GM23338 (cell line): ENCODE data around the gene CBX2. TPM values are rescaled to one million over a fixed set of nuclear protein-coding genes. Genes with fewer than 3 reads are reported as not detected.

ENCODE experiments used
- ATAC-seq: fragments of 200-7000 bp; cut with Tn5 transposase; 3 replicates; pipeline ENCODE4 v1.9.1; 2020
- DNase-seq: peaks from one replicate; pipeline ENCODE4 v3.0.0-alpha.2; 2015; ENCODE audit warnings: low spot score
- H2AFZ ChIP-seq: fragments of 200-600 bp; sonication (generic); 2 replicates; pipeline ENCODE4 v1.8.0; 2016; ENCODE audit warnings: antibody characterized with exemption, mild to moderate bottlenecking, moderate library complexity
- H3F3A ChIP-seq: fragments of 200-600 bp; sonication (generic); replicated peaks from 2 replicates; pipeline ENCODE4 v1.8.0; 2017; ENCODE audit warnings: antibody characterized with exemption, mixed run types, low read depth
- H3K27ac ChIP-seq: fragments of 200-600 bp; sonication (generic); 2 replicates; pipeline ENCODE4 v1.6.1; 2016; ENCODE audit warnings: low read depth
- H3K27me3 ChIP-seq: fragments of 200-600 bp; sonication (generic); 2 replicates; pipeline ENCODE4 v1.8.0; 2016; ENCODE audit warnings: mild to moderate bottlenecking, mixed run types, moderate library complexity; ENCODE audit not compliant: insufficient read depth
- H3K36me3 ChIP-seq: fragments of 200-600 bp; sonication (generic); 2 replicates; pipeline ENCODE4 v1.8.0; 2016; ENCODE audit warnings: mild to moderate bottlenecking; ENCODE audit not compliant: insufficient read depth
- H3K4me1 ChIP-seq: fragments of 200-600 bp; sonication (generic); 2 replicates; pipeline ENCODE4 v1.8.0; 2016; ENCODE audit warnings: mild to moderate bottlenecking, moderate library complexity; ENCODE audit not compliant: insufficient read depth
- H3K4me2 ChIP-seq: fragments of 200-600 bp; sonication (generic); 2 replicates; pipeline ENCODE4 v1.7.1; 2017; ENCODE audit warnings: mixed run types
- H3K4me3 ChIP-seq: fragments of 200-600 bp; sonication (generic); 2 replicates; pipeline ENCODE4 v1.6.1; 2016; ENCODE audit warnings: mixed run types
- H3K79me2 ChIP-seq: fragments of 200-600 bp; sonication (generic); replicated peaks from 2 replicates; pipeline ENCODE4 v1.8.0; 2017; ENCODE audit warnings: mild to moderate bottlenecking; ENCODE audit not compliant: insufficient read depth
- H3K9me2 ChIP-seq: fragments of 200-600 bp; sonication (generic); 2 replicates; pipeline ENCODE4 v1.8.0; 2017; ENCODE audit not compliant: insufficient read depth
- H4K20me1 ChIP-seq: fragments of 200-600 bp; sonication (generic); replicated peaks from 2 replicates; pipeline ENCODE4 v1.8.0; 2017; ENCODE audit warnings: mild to moderate bottlenecking; ENCODE audit not compliant: insufficient read depth
- H3K27ac Mint-ChIP-seq: 2 replicates; pipeline ENCODE4 v1.8.0; 2020; ENCODE audit warnings: inconsistent platforms, mild to moderate bottlenecking, moderate library complexity, mixed read lengths
- H3K27me3 Mint-ChIP-seq: 3 replicates; pipeline ENCODE4 v1.8.0; 2022; ENCODE audit warnings: low read depth, mild to moderate bottlenecking, moderate library complexity, mixed read lengths, inconsistent platforms; ENCODE audit not compliant: insufficient read depth, poor library complexity
- H3K36me3 Mint-ChIP-seq: 3 replicates; pipeline ENCODE4 v1.8.0; 2021; ENCODE audit warnings: low read depth, mild to moderate bottlenecking, inconsistent platforms, moderate library complexity, mixed read lengths
- H3K4me1 Mint-ChIP-seq: 3 replicates; pipeline ENCODE4 v1.8.0; 2020; ENCODE audit warnings: mild to moderate bottlenecking, inconsistent platforms, mixed read lengths
- H3K4me3 Mint-ChIP-seq: 3 replicates; pipeline ENCODE4 v1.8.0; 2021; ENCODE audit warnings: moderate library complexity, mild to moderate bottlenecking, inconsistent platforms, mixed read lengths
- H3K9me3 Mint-ChIP-seq: 3 replicates; pipeline ENCODE4 v1.8.0; 2020; ENCODE audit warnings: moderate library complexity, mild to moderate bottlenecking, inconsistent platforms, mixed read lengths
- CTCF ChIP-seq, 2 experiments: fragments of 200-600 bp in 1 of 2; sonication (generic) in 1 of 2; conservative IDR thresholded peaks; 2 replicates each; pipeline versions ENCODE4 v1.5.1 to v1.6.1; 2016 to 2017; ENCODE audit warnings: antibody characterized with exemption in 2 of 2, low read depth in 2 of 2, mild to moderate bottlenecking in 2 of 2, moderate library complexity in 1 of 2
- ETS1 ChIP-seq: IDR thresholded peaks from 2 replicates; pipeline ENCODE4 v1.6.1; 2016; ENCODE audit warnings: antibody characterized with exemption
- EZH2 ChIP-seq: fragments of 200-600 bp; sonication (generic); IDR thresholded peaks from one replicate; pipeline ENCODE4 v1.8.0; 2017; ENCODE audit warnings: antibody characterized with exemption, mild to moderate bottlenecking, low read depth; ENCODE audit not compliant: unreplicated experiment
- NANOG ChIP-seq: IDR thresholded peaks from 2 replicates; pipeline ENCODE4 v1.6.1; 2016; ENCODE audit warnings: antibody characterized with exemption, borderline replicate concordance
- REST ChIP-seq: IDR thresholded peaks from one replicate; pipeline ENCODE4 v1.6.1; 2018; ENCODE audit warnings: antibody characterized with exemption; ENCODE audit not compliant: unreplicated experiment
- polyA plus RNA-seq: library from polyadenylated mRNA; unstranded; fragments of >200 nt; fragmentation: Nextera tagmentation; extraction: Ambion mirVana; gene quantifications from 2 replicates; pipeline ENCODE4 v1.2.1, GENCODE V29; 2016
- total RNA-seq: library from RNA; depleted of rRNA; stranded (reverse); fragments of >200 nt; shearing (Covaris generic); gene quantifications from 2 replicates; pipeline ENCODE4 v1.2.3, GENCODE V29; 2014

Gene CBX2
- total and polyA plus RNA-seq, 2 experiments from 2014 or later, result 26.6 to 114 TPM

GRCh38 chr17:79797492-79798298 lies 19.7 kb downstream of the CBX2 start:
- H2AFZ ChIP-seq, result peak overlapping the region; percentile 52; the same call in 1 of the 2 replicates
- peaks cover 36% of the 10 kb centered on the region for H3F3A ChIP-seq
- no peak for DNase-seq
- Mint-ChIP-seq H3K4me3 (no peak overlapping the region), H3K36me3 (no peaks in the 10 kb centered on the region; the same call in 1 of the 3 replicates), H3K4me1 (peaks cover 39% of the 10 kb centered on the region), H3K27ac (no peak overlapping the region), H3K27me3 (peaks cover 96% of the 10 kb centered on the region), H3K9me3 (peaks cover 9% of the 10 kb centered on the region; the same call in 2 of the 3 replicates)
- peaks cover 44% of the 10 kb centered on the region for H3K4me1 ChIP-seq
- H3K9me2 ChIP-seq, result no peaks in the 10 kb centered on the region
- no peaks in the 10 kb centered on the region for H3K79me2 ChIP-seq
- TF ChIP-seq NANOG (no peak), CTCF (conservative IDR thresholded peaks at IDR 0.05; ENCODE audit: low read depth in 2 of 2) (no peak), EZH2 (peak; percentile 24), REST (no peak), ETS1 (no peak)
- H3K4me2 ChIP-seq, result peak overlapping the region; percentile 73
- no peaks in the 10 kb centered on the region for H3K36me3 ChIP-seq
- no peak overlapping the region for H3K27ac ChIP-seq
- H3K4me3 ChIP-seq, result peak overlapping the region; percentile 69
- H3K27me3 ChIP-seq, result peaks cover 92% of the 10 kb centered on the region
- H4K20me1 ChIP-seq, result peaks cover 9% of the 10 kb centered on the region
- ATAC-seq, result peak; percentile 8
